Gastroesophageal sphincter (tissue), 3 donors: ENCODE measurements around the gene ZBTB42.

Experiments
- EP300 ChIP-seq: sonication (generic); formaldehyde crosslinking; IDR thresholded peaks from one replicate; pipeline ENCODE4 v1.6.1; 2017; ENCODE audit warnings: antibody characterized with exemption, mild to moderate bottlenecking
- POLR2A ChIP-seq, 2 donors: fragments of 450-650 bp; IDR thresholded peaks; one replicate each; pipeline ENCODE4 v1.6.1; 2017; ENCODE audit warnings: antibody characterized with exemption in 2 of 2, mild to moderate bottlenecking in 2 of 2, moderate library complexity in 1 of 2
- POLR2AphosphoS5 ChIP-seq: sonication (generic); formaldehyde crosslinking; IDR thresholded peaks from one replicate; pipeline ENCODE4 v1.6.1; 2017; ENCODE audit warnings: antibody characterized with exemption
- TF ChIP-seq, protein P1 (sequence below), 4 experiments: fragments of 200-600 bp in 2 of 4; fragments of 450-650 bp in 2 of 4; sonication (generic) in 1 of 4; IDR thresholded peaks; one replicate each; pipeline ENCODE4 v1.5.1; 2017 to 2019; ENCODE audit warnings: antibody characterized with exemption in 4 of 4, mild to moderate bottlenecking in 2 of 4, moderate library complexity in 2 of 4

DNA sequence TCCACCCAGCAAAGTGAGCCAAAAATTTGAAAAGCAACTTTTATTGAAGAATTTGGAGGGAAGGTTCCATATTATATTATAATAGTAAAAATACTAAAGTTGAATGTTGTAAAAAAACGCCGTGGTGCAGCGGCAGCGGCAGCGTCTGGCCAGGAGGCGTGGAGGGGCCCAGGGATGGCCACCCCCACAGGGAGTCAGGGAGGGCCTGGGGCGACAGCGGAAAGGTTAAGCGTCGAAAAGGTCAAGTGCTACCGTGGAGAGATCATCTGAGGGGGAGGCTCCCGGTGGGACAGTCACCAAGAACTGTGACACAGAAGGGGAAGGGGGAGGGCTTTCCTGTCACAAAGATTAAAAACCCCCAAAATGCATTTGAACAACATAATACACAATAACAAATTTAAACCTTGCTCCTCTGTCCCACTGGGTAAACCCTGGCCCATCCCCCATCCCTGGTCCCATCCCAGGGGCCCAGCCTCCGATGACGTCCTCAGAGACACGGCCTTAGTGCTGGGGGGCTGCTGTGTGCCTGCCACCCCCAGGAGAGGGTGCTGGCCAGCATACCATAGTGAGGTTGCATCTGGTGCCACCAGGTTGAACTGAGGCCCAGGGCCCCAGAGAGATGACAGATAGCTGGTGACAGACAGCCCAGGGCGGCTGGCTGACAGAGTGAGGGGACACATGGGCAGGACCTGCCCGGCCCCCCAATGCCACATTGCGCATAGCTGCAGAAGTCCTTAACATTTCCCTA, 31.4 kb upstream of the ZBTB42 start:
- TF ChIP-seq, protein P1, sequence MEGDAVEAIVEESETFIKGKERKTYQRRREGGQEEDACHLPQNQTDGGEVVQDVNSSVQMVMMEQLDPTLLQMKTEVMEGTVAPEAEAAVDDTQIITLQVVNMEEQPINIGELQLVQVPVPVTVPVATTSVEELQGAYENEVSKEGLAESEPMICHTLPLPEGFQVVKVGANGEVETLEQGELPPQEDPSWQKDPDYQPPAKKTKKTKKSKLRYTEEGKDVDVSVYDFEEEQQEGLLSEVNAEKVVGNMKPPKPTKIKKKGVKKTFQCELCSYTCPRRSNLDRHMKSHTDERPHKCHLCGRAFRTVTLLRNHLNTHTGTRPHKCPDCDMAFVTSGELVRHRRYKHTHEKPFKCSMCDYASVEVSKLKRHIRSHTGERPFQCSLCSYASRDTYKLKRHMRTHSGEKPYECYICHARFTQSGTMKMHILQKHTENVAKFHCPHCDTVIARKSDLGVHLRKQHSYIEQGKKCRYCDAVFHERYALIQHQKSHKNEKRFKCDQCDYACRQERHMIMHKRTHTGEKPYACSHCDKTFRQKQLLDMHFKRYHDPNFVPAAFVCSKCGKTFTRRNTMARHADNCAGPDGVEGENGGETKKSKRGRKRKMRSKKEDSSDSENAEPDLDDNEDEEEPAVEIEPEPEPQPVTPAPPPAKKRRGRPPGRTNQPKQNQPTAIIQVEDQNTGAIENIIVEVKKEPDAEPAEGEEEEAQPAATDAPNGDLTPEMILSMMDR (IDR thresholded peaks at IDR 0.05): no peak
- TF ChIP-seq POLR2A (IDR thresholded peaks at IDR 0.05) (no peak), POLR2AphosphoS5 (no peak), EP300 (no peak)
